HL-60 (cell line): ENCODE measurements around the gene HS1BP3.

Experiments
- CTCF ChIP-seq: IDR thresholded peaks from one replicate; pipeline ENCODE4 v1.5.1; 2011; ENCODE audit warnings: low read length, control low read depth, inconsistent platforms; ENCODE audit not compliant: insufficient read depth
- GABPA ChIP-seq: IDR thresholded peaks from 2 replicates; pipeline ENCODE4 v1.6.1; 2012; ENCODE audit warnings: low read depth
- POLR2AphosphoS5 ChIP-seq: IDR thresholded peaks from 2 replicates; pipeline ENCODE4 v1.6.1; 2012; ENCODE audit warnings: low read depth

GRCh38 chr2:20607446-20607845 is 43.5 kb downstream of the HS1BP3 start:
- TF ChIP-seq POLR2AphosphoS5 (no peak), CTCF (no peak), GABPA (no peak)
